ENCODE measurements around the gene ODAD2.

Gene ODAD2

DNA sequence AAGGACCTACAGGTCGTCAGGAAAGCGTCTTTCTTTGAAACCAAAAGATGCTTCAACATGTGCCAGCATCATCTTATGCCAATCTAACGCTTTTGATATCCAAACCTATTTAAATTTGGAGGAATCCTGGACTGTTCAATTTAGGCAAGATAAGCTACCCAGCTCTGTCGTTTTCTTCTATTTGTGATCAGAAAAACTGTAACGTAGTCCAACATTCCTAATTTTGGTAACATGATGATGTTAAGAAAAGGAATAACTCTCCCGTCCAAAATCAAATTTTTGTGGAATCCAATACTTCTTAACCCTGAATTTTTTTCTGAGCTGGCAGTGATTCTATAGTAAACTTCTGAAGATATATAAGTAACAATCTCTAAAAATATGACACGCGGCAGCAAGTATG lies 160.0 kb downstream of the ODAD2 start:
- no peak for DNase-seq (ENCODE audit: low read depth, low spot score)

- no peak for DNase-seq (ENCODE audit: low read depth, low spot score)
Measured at GRCh38 chr10:27838361-27838760, 160.5 kb downstream of the ODAD2 start.

- DNase-seq (ENCODE audit: low read depth, low spot score): no peak
Measured at GRCh38 chr10:27834476-27834875, 164.4 kb downstream of the ODAD2 start.

DNA sequence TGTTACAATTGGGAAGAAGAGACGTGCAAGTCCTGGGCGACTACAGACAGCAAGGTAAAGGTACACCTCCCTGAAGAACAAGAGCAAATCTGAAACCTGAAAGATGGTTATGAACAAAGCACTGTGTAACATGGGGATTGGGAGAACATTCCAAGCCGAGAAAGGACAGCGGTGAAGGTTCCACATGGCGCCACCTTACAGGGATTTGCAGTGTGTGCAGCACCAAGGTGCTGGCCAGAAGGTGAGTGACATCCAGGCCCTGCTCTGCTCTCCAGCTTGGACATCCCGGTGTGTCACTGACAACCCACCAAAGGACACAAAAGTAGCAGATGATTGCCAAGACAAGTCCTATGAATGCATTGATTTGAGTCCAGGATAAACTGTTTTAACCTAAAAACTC lies 165.1 kb downstream of the ODAD2 start:
- no peak for DNase-seq (ENCODE audit: low read depth, low spot score)

DNA sequence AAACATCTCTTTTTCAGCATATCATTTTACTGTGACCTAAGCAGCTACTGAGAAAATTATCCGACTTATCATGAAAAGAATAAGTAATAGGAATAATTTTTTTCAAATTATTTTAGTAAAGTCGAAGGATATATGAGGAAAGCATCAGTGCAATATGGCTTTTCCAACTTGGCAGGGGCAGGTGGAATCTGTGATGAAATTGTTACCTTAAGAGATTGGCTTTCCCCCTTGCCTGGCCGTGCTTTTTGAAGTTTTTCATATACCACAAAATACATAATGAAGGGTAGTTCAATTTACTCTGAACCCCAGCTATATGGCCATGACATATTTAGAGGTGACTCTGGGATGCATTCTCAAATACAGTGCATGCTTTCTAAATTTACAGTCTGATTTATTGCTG lies 166.1 kb downstream of the ODAD2 start:
- DNase-seq (ENCODE audit: low read depth, low spot score): no peak

DNA sequence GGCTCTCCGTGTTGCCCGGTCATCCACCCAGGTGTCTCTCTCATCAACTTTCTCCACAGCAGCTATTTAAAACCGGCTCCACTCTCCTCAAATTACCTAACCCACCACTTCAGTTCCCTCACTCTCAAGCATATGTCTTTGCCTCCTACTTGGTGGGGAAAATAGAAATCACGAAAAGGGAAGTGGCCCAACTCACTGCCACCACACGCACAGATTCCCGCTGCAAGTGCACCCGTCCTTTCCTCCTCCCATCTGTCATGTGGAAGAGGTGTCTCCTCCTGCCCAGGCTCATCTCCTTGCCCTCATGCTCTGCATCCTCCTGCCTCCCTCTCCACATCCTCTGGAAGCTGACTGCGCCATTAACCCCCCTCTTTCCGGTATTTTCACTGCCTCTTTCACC lies 172.5 kb downstream of the ODAD2 start:
- DNase-seq (ENCODE audit: low read depth, low spot score): no peak

DNA sequence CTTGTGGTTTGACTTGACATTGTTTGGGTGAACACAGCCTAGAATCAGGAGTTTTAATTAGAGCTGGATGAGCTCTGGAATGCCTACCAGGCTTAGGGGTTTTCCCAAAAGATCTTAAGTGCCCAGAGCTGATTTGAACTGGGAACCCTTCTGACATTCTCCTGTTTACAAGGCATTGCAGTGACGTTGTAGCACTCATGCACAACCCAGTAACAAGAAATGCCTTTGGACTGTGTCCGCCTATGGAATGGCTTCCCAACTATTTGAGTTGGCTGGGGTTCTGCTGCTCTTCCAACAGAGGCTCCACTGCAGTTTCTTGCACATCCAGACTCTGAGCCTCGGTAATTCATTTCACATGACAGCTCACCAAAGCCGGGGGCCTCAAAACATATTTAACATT lies 176.6 kb downstream of the ODAD2 start:
- DNase-seq (ENCODE audit: low read depth, low spot score): no peak

DNA sequence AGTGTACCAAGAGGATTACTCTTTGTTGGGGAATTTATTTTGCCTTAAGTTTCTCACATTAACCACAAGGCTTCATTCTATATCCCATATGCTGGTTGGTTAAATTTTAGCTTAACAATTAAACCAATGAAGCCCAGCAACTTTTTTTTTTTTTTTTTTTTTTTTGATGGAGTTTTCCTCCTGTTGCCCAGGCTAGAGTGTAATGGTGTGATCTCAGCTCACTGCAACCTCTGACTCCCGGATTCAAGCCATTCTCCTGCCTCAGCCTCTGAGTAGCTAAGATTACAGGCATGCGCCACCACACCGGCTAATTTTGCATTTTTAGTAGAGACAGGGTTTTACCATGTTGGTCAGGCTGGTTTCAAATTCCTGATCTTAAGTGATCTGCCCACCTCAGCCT lies 178.2 kb downstream of the ODAD2 start:
- no peak for DNase-seq (ENCODE audit: low read depth, low spot score)

- DNase-seq (ENCODE audit: low read depth, low spot score): no peak
Measured at GRCh38 chr10:27819781-27820531, 178.9 kb downstream of the ODAD2 start.

- DNase-seq (ENCODE audit: low read depth, low spot score): no peak
Measured at GRCh38 chr10:27816320-27816719, 182.6 kb downstream of the ODAD2 start.

DNA sequence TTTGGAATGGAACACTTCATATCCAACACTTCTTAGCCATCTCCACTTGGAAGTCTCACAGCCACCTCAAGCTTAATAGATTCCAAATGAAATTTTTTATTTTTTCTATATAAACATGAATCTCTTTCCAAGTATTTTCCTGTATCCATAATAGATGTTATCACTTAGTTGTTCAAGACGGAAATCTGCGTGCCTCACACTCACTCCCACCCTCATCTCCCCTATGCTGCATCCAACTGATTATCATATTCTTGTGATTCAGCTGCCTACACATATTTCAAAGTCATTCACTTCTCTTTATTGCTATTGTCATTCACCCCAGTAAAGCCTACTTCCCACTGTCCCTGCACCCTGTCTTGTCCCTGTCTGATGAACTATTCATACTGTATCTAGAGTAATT lies 183.0 kb downstream of the ODAD2 start:
- no peak for DNase-seq (ENCODE audit: low read depth, low spot score)

DNA sequence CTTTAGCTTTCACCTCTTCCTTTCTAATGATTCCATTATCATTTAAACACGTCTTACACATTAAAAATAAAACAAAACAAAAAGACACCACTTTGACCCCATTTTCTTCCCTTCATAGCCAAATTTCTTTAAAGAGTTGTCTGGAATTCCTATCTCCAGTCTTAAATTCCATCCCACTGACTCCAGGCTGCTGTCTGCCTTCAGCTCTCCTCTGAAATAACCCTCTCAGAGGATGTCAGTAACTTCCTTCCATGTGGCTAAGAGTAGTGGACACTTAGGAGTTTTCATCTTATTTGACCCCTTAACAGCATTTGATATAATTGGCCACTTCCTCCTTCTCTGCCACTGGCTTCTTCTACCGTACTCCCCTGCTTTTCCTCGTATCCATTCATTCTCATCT lies 183.6 kb downstream of the ODAD2 start:
- no peak for DNase-seq (ENCODE audit: low read depth, low spot score)

GRCh38 chr10:27805180-27805579 lies 193.7 kb downstream of the ODAD2 start:
- no peak for DNase-seq (ENCODE audit: low read depth, low spot score)

DNA sequence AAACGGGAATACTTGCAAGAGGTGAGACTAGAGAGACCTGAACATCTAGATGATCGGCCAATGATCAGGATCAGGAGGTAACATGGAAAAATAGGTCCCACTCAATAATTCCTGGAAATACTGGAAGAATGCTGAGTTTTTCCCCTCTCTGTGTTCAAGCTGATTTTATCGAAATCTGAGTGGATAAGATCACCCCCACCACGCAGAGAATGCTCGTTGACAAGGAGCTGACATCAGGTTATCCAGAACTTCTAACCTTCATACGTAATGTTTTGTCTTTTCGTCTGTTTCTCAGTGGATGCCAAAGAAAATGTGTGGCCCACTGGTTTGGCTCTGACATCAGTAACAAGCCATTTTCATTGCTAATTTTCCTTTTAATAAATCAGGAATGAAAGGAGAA lies 194.7 kb downstream of the ODAD2 start:
- no peak for DNase-seq (ENCODE audit: low read depth, low spot score)

- DNase-seq (ENCODE audit: low read depth, low spot score): no peak
Measured at GRCh38 chr10:27801171-27801785, 197.6 kb downstream of the ODAD2 start.

- no peak for DNase-seq (ENCODE audit: low read depth, low spot score)
Measured at GRCh38 chr10:27799046-27799445, 199.8 kb downstream of the ODAD2 start.

DNA sequence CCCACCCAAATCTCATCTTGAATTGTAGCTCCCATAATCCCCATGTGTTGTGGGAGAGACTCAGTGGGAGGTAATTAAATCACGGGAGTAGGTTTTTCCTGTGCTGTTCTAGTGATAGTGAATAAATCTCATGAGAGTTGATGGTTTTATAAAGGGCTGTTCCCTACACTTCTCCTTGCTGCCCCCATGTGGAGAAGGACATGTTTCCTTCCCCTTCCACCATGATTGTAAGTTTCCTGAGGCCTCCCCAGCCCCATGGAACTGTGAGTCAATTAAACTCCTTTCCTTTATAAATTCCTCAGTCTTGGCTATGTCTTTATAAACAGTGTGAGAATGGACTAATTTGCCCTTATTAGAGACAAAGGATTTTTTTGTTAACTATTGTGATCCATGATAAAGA lies 204.7 kb downstream of the ODAD2 start:
- DNase-seq (ENCODE audit: low read depth, low spot score): no peak

GRCh38 chr10:27792216-27792615 lies 206.7 kb downstream of the ODAD2 start:
- DNase-seq (ENCODE audit: low read depth, low spot score): no peak

DNA sequence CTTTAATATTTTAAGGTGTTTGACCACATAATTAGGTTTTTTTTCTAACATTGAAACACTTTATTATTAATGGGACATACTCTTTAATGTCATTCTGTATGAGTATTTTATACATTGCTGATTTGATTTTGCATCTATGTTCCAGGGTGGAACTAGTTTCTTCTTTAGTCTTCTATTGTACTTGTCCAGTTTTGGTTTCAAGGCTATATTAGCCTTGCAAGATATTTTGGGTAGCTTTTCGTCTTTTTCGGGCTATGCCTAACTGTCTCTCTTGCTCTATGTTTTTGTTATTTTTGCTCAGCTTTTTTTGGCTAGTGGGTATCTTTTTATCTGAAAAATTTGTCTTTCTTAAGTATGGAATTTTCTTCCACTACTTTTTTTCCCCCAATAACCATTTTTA lies 214.6 kb downstream of the ODAD2 start:
- no peak for DNase-seq (ENCODE audit: low read depth, low spot score)

- peak; percentile 1 for DNase-seq (ENCODE audit: low read depth, low spot score)
Measured at GRCh38 chr10:27783660-27784059, 215.2 kb downstream of the ODAD2 start.

DNA sequence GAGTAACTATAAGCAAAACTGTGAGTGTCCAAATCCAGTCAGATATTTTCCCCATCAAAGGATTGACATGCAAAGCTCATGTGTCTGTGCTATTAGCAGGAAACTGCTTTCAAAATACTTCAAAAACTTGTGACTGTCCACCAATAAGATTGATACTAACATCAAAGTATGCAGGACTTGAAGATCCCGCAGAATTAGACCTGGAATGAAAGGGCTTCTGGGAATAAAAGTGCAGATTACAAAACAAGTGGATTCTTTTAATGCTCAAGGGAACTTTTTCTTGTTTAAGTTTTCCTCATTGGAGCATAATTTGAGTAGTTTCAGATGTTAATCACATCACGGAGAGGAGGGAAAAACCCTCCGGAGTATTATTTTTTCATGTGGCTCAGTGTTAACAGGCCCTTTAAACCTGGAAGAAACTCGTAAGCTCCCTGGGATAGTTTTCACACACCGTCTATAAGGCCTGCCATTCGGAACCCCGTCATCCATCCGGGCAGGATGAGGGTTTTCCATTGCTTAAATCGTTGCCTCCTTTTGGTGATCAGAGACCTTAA lies 219.3 kb downstream of the ODAD2 start:
- no peak for DNase-seq (ENCODE audit: low read depth, low spot score)

DNA sequence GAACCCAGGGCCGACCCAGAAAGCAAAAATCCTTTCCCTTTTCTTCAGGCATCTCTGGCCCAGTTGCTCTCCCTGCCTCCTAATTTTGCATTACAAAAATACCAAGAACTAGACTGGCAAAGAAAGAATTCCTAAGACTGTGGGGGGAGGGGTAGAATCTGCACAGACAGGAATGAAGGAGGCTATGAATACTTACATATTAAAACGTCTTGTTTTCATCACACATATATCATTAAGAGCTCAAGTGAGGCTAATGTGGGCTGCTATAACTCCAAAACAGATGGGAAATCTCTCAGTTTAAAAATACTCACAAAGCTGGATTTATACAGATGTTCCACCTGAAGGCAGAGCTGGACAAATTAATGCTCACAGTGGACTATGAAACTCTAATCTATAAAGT lies 224.0 kb downstream of the ODAD2 start:
- DNase-seq (ENCODE audit: low read depth, low spot score): no peak

- no peak for DNase-seq (ENCODE audit: low read depth, low spot score)
Measured at GRCh38 chr10:27771231-27771630, 227.6 kb downstream of the ODAD2 start.

All from activated naive CD8-positive, alpha-beta T cell treated with anti-CD3 and anti-CD28 coated beads, Interleukin-2, amount 50 U/mL, for 16 hours (primary cell).